Subcutaneous adipose tissue (tissue), 4 donors: ENCODE measurements around the gene CD164. TPM values are rescaled to one million over a fixed set of nuclear protein-coding genes. Genes with fewer than 3 reads are reported as not detected.

ENCODE experiments used
- total RNA-seq, 4 donors: library from RNA; depleted of rRNA; stranded (reverse); fragments of >200 nt; gene quantifications; one replicate each; pipeline ENCODE4 v1.1.0, GENCODE V29; 2016
- TF ChIP-seq, protein P1 (sequence below): fragments of 450-650 bp; IDR thresholded peaks from one replicate; pipeline ENCODE4 v1.5.1; 2016; ENCODE audit warnings: low read depth, mild to moderate bottlenecking, control low read depth, antibody characterized with exemption, moderate library complexity

The CD164 gene
- total RNA-seq, 4 donors from 2014 or later, result 177 to 516 (median 317) TPM

DNA sequence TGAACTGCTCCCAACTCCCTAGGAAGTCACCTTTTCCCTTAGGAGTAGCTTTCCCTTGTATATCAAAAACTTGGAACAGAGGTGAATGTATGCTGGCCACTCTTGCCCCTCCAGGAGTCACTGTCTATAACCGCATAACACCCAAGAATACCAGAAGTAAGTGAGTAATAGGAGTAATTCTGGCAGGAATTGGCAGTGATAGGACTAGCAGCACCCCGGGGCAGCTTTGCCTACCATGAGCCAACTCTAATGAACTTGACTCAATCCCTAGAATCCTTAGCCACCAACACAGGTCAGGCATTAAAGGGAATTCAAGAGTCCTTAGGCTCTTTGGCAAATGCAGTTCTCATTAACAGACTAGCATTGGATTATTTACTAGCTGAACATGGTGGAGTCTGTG is 28.8 kb upstream of the CD164 start:
- TF ChIP-seq, protein P1, sequence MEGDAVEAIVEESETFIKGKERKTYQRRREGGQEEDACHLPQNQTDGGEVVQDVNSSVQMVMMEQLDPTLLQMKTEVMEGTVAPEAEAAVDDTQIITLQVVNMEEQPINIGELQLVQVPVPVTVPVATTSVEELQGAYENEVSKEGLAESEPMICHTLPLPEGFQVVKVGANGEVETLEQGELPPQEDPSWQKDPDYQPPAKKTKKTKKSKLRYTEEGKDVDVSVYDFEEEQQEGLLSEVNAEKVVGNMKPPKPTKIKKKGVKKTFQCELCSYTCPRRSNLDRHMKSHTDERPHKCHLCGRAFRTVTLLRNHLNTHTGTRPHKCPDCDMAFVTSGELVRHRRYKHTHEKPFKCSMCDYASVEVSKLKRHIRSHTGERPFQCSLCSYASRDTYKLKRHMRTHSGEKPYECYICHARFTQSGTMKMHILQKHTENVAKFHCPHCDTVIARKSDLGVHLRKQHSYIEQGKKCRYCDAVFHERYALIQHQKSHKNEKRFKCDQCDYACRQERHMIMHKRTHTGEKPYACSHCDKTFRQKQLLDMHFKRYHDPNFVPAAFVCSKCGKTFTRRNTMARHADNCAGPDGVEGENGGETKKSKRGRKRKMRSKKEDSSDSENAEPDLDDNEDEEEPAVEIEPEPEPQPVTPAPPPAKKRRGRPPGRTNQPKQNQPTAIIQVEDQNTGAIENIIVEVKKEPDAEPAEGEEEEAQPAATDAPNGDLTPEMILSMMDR, result no peak

DNA sequence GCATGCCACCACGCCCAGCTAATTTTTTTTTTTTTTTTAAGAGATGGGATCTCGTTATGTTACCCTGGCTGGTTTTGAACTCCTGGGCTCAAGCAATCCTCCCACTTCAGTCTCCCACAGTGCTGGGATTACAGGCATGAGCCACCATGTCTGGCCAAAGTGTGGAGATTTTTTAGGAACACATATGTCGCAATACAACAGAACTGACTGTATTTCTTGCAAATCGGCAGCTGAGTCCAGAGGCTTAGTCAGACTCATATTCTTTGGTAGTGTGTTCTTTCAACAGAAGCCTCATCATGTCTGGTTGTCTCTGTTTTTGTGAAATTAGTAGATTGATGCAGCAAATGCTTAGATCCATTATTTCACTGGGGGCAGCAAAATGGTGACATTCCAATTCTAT is 23.9 kb upstream of the CD164 start:
- TF ChIP-seq, protein P1, result no peak

DNA sequence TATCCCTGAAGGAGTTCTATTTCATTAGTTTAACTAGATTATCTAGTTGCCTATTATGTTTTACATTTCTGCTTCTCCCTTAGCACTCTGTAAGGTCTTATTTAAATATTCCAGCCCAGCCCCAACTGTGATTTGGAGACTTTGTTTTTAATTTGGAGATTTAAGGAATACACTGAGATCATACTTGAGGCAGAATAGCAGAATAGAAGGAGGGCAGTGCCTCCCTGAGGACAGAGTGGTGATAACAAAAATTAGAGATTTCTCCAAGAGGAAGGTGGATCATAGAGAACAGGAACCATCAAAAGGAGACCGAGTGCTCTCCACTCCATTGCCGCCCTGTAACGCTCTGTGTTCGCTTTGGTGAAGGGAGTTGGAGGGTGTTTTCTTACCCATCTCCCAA is 14.8 kb upstream of the CD164 start:
- TF ChIP-seq, protein P1, result no peak

DNA sequence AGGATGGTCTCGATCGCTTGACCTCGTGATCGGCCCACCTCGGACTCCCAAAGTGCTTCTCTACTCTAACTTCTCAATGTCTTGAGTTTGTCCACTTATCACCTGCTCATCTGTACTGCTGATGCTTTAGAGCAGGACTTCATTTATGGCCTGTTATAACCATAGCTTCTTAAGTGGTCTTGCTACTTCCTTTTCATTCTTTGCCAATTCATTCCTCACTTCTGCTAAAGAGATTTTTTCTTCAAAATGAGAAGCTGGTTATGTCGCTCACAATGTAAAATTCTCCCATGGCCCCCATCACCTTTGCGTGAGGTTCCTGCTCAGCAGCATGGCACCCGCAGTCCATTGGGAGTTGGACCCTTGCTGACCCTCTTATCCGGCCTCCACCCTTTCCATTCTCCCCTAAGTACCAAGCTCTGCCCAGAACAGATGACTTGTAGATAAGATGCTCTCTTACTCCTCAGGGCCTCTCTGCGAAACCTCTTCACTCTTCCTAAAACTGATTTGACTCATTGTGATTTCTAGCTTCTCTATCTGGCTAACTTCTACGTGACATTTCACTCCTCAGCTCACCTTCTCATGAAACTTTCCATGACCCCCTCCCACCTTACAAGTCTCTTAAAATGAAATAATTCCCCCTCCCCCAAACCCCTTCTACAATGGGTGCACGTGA is 13.9 kb upstream of the CD164 start:
- TF ChIP-seq, protein P1, result no peak

DNA sequence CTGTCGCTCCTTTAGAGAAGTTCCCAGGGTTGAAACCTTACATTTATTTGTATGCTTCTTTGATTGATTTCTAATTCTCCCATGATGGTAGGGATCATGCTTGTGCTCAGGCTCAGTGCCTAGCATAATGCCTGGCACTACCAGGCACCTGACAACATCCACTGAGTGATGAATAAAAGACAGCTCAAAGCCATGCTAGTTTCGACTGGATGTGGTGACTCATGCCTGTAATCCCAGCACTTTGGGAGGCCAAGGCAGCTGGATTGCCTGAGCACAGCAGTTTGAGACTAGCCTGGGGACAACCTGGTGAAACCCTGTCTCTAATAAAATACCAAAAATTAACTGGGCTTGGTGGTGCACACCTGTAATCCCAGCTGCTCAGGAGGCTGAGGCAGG is 11.6 kb upstream of the CD164 start:
- TF ChIP-seq, protein P1, result no peak

DNA sequence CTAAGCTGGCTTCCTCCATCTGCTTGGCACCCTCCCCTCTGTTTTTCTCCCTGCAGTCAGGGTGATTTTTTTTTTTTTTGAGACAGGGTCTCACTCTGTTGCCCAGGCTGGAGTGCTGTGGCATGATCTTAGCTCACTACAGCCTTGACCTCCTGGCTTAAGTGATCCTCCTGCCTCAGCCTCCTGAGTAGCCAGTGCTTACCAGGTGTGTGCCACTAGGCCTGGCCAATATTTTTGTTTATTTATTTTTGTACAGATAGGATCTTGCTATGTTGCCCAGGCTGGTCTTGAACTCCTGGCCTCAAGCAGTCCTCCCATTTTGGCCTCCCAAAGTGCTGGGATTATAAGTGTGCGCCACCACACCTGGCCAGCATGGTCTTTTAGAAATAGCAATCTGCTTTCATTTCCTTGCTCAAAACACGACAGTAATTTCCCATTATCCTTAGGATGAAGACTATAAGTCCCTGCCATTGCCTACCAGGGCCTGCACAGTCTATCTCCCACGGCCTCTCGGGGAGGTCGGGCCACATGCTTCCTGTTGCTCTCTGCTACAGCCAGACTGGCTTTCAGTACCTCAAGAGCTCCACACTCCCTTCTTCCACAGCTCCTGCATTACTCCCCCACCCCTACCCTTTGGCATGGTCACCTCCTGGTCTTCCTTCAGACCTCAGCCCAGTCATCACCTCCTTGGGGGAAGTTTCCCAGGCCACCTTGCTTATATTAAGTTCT is 11.1 kb upstream of the CD164 start:
- TF ChIP-seq, protein P1, result no peak

DNA sequence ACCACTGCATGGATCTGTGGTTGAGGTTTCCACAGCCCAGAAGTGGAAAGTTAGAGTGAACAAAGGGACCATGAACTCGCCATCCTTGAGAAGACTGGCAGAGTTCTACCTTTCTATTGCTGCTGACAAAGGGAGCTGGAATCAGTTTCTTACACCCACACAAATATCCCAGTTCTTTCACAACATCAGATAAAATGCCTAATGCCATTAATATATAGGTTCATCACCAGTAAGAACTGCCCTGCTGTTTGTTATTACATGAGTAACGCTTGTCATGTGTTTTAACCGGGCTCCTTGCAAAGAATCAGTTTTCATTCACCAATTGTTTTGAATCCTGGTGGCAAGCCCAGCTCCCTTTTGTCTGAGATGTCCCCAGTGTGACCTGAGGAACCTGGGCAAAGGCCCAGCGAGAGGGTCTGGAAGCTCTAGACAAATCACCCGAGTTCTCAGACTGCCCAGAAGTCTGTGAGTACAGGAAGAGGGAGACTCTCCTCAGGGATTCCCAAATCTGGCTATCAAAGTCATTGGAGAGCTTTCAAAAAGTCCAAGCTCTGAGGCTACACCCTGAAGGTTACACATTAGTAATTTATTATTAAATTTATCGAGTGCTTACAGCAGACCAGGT is 7.5 kb upstream of the CD164 start:
- TF ChIP-seq, protein P1, result no peak
